Left ventricle myocardium inferior (tissue), 1 donor: Measurements from ENCODE around the gene INAVA. TPM values are rescaled to one million over a fixed set of nuclear protein-coding genes. Genes with fewer than 3 reads are reported as not detected.

ENCODE experiments used
- DNase-seq: peaks from one replicate; pipeline ENCODE4 v3.0.0-alpha.2; 2020
- H3K27ac ChIP-seq: fragments of 200-600 bp; replicated peaks from 2 replicates; pipeline ENCODE4 v1.8.0; 2021
- H3K27me3 ChIP-seq: fragments of 200-600 bp; 2 replicates; pipeline ENCODE4 v1.8.0; 2021; ENCODE audit warnings: low read depth
- H3K36me3 ChIP-seq: fragments of 200-600 bp; 2 replicates; pipeline ENCODE4 v1.8.0; 2021
- H3K4me1 ChIP-seq: fragments of 200-600 bp; 2 replicates; pipeline ENCODE4 v1.8.0; 2021
- H3K4me3 ChIP-seq: fragments of 200-600 bp; 2 replicates; pipeline ENCODE4 v1.8.0; 2021; ENCODE audit warnings: mild to moderate bottlenecking, moderate library complexity
- H3K9me3 ChIP-seq: fragments of 200-600 bp; replicated peaks from 2 replicates; pipeline ENCODE4 v1.8.0; 2021
- intact Hi-C: fragments of 100-400 bp; cut with micrococcal nuclease; formaldehyde crosslinking; loops from one replicate; pipeline ENCODE4 v1.11.0; 2022
- total RNA-seq: library from RNA; stranded (reverse); fragmentation: NEBNext Ultra II Directional; extraction: Animal tissue kit (Norgen Biotek cat#: 25700); gene quantifications from one replicate; pipeline ENCODE4 v1.2.1, GENCODE V29; 2021
- TF ChIP-seq, protein P1 (sequence below): fragments of 200-600 bp; IDR thresholded peaks from 2 replicates; pipeline ENCODE4 v1.8.0; 2021; ENCODE audit warnings: antibody characterized with exemption, mild to moderate bottlenecking, borderline replicate concordance
- donor health status: DM: no; HTN: yes; CAD: no; lungs with severe emphysema.

The INAVA gene
- total RNA-seq, 1 donor from 2014 or later, result 0.05 TPM

DNA sequence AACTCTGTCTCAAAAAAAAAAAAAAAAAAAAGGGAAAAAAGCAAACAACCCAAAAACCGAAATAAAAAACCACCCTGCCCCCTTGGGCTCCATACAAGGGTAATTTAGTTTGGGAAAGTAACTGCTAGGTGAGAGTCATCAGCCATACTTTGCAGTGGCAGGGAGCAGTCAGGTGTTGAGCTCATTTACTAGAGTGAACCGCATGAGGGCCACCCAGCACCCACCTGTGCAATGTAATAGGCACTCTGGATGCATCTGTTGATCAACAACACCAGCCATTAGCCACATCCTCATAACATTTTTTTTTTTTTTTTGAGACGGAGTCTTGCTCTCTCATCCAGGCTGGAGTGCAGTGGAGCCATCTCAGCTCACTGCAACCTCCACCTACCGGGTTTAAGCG lies 9.1 kb downstream of the INAVA start:
- intact Hi-C loops, result no loop called here
- Histone ChIP-seq H3K27ac (no peak overlapping the region), H3K27me3 (peaks cover 33% of the 10 kb centered on the region), H3K36me3 (no peaks in the 10 kb centered on the region), H3K4me3 (no peak overlapping the region), H3K4me1 (no peaks in the 10 kb centered on the region), H3K9me3 (no peaks in the 10 kb centered on the region)
- TF ChIP-seq, protein P1, sequence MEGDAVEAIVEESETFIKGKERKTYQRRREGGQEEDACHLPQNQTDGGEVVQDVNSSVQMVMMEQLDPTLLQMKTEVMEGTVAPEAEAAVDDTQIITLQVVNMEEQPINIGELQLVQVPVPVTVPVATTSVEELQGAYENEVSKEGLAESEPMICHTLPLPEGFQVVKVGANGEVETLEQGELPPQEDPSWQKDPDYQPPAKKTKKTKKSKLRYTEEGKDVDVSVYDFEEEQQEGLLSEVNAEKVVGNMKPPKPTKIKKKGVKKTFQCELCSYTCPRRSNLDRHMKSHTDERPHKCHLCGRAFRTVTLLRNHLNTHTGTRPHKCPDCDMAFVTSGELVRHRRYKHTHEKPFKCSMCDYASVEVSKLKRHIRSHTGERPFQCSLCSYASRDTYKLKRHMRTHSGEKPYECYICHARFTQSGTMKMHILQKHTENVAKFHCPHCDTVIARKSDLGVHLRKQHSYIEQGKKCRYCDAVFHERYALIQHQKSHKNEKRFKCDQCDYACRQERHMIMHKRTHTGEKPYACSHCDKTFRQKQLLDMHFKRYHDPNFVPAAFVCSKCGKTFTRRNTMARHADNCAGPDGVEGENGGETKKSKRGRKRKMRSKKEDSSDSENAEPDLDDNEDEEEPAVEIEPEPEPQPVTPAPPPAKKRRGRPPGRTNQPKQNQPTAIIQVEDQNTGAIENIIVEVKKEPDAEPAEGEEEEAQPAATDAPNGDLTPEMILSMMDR, result no peak
- DNase-seq, result no peak

DNA sequence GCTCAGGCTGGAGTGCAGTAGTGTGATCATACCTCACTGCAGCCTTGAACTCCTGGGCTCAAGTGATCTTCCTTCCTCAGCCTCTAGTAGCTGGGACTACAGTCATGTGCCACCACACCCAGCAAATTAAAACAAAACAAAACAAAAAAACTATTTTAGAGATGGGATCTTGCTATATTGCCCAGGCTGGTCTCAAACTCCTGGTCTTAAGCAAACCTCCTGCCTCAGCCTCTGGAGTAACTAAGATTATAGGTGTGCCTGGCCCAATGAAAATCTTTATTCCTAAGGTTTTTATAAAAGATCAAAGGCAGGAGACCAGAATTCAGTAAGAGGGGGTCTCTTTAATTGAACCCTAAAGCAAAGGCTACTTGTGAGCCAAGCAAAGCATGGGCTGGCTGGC lies 10.1 kb downstream of the INAVA start:
- no peak for DNase-seq
- Histone ChIP-seq H3K36me3 (no peaks in the 10 kb centered on the region), H3K27ac (no peak overlapping the region), H3K27me3 (peaks cover 33% of the 10 kb centered on the region), H3K4me1 (no peaks in the 10 kb centered on the region), H3K9me3 (no peaks in the 10 kb centered on the region), H3K4me3 (no peak overlapping the region)
- intact Hi-C loops, result no loop called here
- TF ChIP-seq, protein P1, result no peak

DNA sequence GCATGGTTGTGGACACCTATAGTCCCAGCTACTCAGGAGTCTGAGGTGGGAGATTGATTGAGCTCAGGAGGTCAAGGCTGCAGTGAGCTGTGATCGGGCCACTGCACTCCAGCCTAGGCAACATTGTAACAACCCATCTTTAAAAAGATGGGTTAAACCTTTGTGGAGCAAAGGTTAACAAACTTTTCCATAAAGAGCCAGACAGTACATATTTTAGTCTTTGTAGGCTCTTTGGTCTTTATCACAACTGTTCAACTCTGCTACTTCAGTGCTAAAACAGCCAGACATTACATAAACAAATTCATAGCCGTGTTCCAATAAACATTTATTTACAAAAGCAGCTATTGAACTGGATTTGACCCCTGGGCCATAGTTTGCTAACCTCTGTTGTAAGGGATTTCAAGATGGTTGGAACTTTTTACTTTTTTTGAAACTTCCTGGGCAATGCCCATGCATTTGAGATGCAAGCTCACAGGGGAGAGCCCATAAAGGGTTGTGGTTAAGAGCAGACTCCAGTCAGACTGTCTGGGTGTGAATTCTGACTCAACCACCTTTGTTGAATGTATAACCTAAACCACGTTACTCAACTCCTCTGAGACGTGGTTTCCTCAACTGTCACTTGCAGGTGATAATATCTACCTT lies 10.8 kb downstream of the INAVA start:
- no peaks in the 10 kb centered on the region for H3K36me3 ChIP-seq
- intact Hi-C loops, result no loop called here
- no peak for DNase-seq
- H3K4me1 ChIP-seq, result no peaks in the 10 kb centered on the region
- no peak overlapping the region for H3K4me3 ChIP-seq
- H3K27ac ChIP-seq, result no peak overlapping the region
- no peaks in the 10 kb centered on the region for H3K9me3 ChIP-seq
- H3K27me3 ChIP-seq, result peaks cover 27% of the 10 kb centered on the region
- TF ChIP-seq, protein P1, result no peak

DNA sequence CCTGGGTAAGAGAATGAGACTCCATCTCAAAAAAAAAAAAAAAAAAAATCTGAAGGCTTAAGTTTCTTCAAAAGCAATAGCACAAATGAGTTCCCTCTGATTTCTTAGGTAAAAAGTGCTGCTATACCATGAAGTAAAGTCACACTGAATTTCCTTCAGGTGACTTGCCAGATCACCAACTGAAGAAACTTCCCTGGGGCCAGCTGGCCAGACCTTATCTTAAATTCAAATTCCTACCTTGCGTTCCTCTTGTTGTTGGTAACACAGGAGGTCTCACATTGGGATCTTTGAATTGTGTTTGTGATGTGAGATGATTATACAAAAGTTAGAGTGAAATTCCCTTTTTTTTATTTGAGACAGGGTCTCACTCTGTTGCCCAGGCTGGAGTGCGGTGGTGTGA lies 11.8 kb downstream of the INAVA start:
- TF ChIP-seq, protein P1, result no peak
- intact Hi-C loops, result no loop called here

DNA sequence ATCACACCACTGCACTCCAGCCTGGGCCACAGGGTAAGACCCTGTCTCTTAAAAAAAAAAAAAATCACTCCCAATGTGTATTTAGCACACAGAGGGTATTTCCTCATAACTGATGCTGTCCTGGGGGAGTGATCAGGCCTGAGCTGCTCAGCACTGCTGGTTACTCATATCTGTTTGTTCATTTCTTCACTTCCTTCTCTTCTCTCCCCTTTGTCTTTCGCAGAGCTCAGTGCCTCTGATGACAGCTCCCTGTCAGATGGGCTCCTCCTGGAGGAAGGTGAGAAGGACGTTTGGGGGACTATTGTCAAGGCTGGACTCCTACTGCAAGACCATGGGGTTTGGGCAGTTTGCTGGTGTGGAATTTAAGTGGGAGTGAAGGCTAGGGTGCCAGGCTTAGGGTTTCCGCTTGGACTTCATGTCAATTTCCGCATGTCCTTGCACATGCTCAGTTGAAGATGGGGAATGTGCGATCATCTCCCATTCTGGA lies 13.0 kb downstream of the INAVA start:
- Histone ChIP-seq H3K27ac (no peak overlapping the region), H3K4me3 (no peak overlapping the region), H3K27me3 (peaks cover 20% of the 10 kb centered on the region), H3K4me1 (no peaks in the 10 kb centered on the region), H3K9me3 (no peaks in the 10 kb centered on the region), H3K36me3 (no peaks in the 10 kb centered on the region)
- DNase-seq, result no peak
- intact Hi-C loops, result no loop called here
- TF ChIP-seq, protein P1, result no peak

More for the DNA sequence above, 11.8 kb downstream of the INAVA start:
- Histone ChIP-seq H3K4me3 (no peak overlapping the region), H3K36me3 (no peaks in the 10 kb centered on the region), H3K9me3 (no peaks in the 10 kb centered on the region), H3K27ac (no peak overlapping the region), H3K27me3 (peaks cover 26% of the 10 kb centered on the region), H3K4me1 (no peaks in the 10 kb centered on the region)
- DNase-seq, result no peak
